Tibial nerve (tissue), 4 donors: ENCODE data around the gene APOE. TPM values are rescaled to one million over a fixed set of nuclear protein-coding genes. Genes with fewer than 3 reads are reported as not detected.
"Not testable (repeated sequence)": the region's sequence is repeated elsewhere in the genome, so short reads cannot be mapped to it uniquely, and the experiment has no call there.

Experiments
- DNase-seq, 2 donors: peaks; one replicate each; pipeline ENCODE4 v3.0.0-alpha.2; 2019; ENCODE audit warnings: low spot score in 2 of 2
- H3K27ac ChIP-seq, 4 donors: fragments of 200-600 bp; sonication (generic) in 3 of 4; one replicate each; pipeline ENCODE4 v1.5.1; 2017 to 2019; ENCODE audit warnings: mild to moderate bottlenecking in 1 of 4
- H3K27me3 ChIP-seq, 2 donors: fragments of 200-600 bp; sonication (generic) in 1 of 2; one replicate each; pipeline versions ENCODE4 v1.5.1 to v1.6.0; 2017 to 2019
- H3K36me3 ChIP-seq, 3 donors: fragments of 200-600 bp; sonication (generic); one replicate each; pipeline ENCODE4 v1.5.1; 2018 to 2019
- H3K4me1 ChIP-seq, 4 donors: fragments of 200-600 bp; sonication (generic) in 3 of 4; one replicate each; pipeline ENCODE4 v1.5.1; 2017 to 2019
- H3K4me3 ChIP-seq, 4 donors: fragments of 200-600 bp; sonication (generic) in 3 of 4; one replicate each; pipeline ENCODE4 v1.5.1; 2017 to 2019; ENCODE audit warnings: mild to moderate bottlenecking in 1 of 4, moderate library complexity in 1 of 4
- H3K9me3 ChIP-seq, 4 donors: fragments of 200-600 bp; sonication (generic) in 3 of 4; one replicate each; pipeline ENCODE4 v1.5.1; 2017 to 2019
- EP300 ChIP-seq, 2 donors: sonication (generic); formaldehyde crosslinking; IDR thresholded peaks; one replicate each; pipeline ENCODE4 v1.6.1; 2017; ENCODE audit warnings: antibody characterized with exemption in 2 of 2, mild to moderate bottlenecking in 1 of 2
- POLR2A ChIP-seq, 2 donors: fragments of 450-650 bp; IDR thresholded peaks; one replicate each; pipeline ENCODE4 v1.6.1; 2017; ENCODE audit warnings: antibody characterized with exemption in 2 of 2, mild to moderate bottlenecking in 2 of 2, moderate library complexity in 2 of 2
- WGBS, 2 donors: methylation state at CpG; one replicate each; pipeline ENCODE4 v1.1.5; 2018; 5-methylcytosine and 5-hydroxymethylcytosine counted together
- total RNA-seq, 4 donors: library from RNA; depleted of rRNA; stranded (reverse); fragments of >200 nt; gene quantifications; one replicate each; pipeline ENCODE4 v1.1.0, GENCODE V29; 2016
- TF ChIP-seq, protein P1 (sequence below), 5 experiments: fragments of 200-600 bp in 3 of 5; fragments of 450-650 bp in 2 of 5; sonication (generic) in 3 of 5; IDR thresholded peaks; one replicate each; pipeline ENCODE4 v1.5.1; 2016 to 2019; ENCODE audit warnings: antibody characterized with exemption in 5 of 5, mild to moderate bottlenecking in 3 of 5, moderate library complexity in 2 of 5

The APOE gene
- 100 to 1,000 TPM; 126 to 316 (median 163) TPM for total RNA-seq

DNA sequence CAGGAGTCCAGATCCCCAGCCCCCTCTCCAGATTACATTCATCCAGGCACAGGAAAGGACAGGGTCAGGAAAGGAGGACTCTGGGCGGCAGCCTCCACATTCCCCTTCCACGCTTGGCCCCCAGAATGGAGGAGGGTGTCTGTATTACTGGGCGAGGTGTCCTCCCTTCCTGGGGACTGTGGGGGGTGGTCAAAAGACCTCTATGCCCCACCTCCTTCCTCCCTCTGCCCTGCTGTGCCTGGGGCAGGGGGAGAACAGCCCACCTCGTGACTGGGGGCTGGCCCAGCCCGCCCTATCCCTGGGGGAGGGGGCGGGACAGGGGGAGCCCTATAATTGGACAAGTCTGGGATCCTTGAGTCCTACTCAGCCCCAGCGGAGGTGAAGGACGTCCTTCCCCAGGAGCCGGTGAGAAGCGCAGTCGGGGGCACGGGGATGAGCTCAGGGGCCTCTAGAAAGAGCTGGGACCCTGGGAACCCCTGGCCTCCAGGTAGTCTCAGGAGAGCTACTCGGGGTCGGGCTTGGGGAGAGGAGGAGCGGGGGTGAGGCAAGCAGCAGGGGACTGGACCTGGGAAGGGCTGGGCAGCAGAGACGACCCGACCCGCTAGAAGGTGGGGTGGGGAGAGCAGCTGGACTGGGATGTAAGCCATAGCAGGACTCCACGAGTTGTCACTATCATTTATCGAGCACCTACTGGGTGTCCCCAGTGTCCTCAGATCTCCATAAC is at the start of gene APOE:
APOE (plus strand) TSS at position 360 of the 724 bp plus-strand sequence. CDS start 829 bp downstream, outside the sequence.
- Histone ChIP-seq H3K27me3 (peaks cover 0 to 24% of the 10 kb centered on the region in 2 donors), H3K27ac (peak within 1 kb of the TSS in 1 of 4 donors; percentile 4), H3K36me3 (peaks cover 0 to 29% (median 7%) of the 10 kb centered on the region in 3 donors), H3K4me3 (peak within 1 kb of the TSS in 3 of 4 donors; percentile 18 to 29 (median 22)), H3K4me1 (peaks cover 0 to 33% (median 8%) of the 10 kb centered on the region in 4 donors), H3K9me3 (no peaks in the 10 kb centered on the region)
- WGBS, 2 donors: 2 to 3% methylated on average over 18 to 19 of the region's 20 CpGs
- TF ChIP-seq, protein P1, sequence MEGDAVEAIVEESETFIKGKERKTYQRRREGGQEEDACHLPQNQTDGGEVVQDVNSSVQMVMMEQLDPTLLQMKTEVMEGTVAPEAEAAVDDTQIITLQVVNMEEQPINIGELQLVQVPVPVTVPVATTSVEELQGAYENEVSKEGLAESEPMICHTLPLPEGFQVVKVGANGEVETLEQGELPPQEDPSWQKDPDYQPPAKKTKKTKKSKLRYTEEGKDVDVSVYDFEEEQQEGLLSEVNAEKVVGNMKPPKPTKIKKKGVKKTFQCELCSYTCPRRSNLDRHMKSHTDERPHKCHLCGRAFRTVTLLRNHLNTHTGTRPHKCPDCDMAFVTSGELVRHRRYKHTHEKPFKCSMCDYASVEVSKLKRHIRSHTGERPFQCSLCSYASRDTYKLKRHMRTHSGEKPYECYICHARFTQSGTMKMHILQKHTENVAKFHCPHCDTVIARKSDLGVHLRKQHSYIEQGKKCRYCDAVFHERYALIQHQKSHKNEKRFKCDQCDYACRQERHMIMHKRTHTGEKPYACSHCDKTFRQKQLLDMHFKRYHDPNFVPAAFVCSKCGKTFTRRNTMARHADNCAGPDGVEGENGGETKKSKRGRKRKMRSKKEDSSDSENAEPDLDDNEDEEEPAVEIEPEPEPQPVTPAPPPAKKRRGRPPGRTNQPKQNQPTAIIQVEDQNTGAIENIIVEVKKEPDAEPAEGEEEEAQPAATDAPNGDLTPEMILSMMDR (IDR thresholded peaks at IDR 0.05): no peak
- no peak for TF ChIP-seq EP300 (IDR thresholded peaks at IDR 0.05)
- TF ChIP-seq POLR2A (IDR thresholded peaks at IDR 0.05): no peak
- DNase-seq: no peak

- Histone ChIP-seq H3K36me3 (peaks cover 0 to 24% (median 0%) of the 10 kb centered on the region in 3 donors), H3K4me1 (peaks cover 0 to 52% (median 6%) of the 10 kb centered on the region in 4 donors), H3K27ac (peak overlapping the region in 3 of 4 donors; percentile 11 to 49 (median 16)), H3K9me3 (no peaks in the 10 kb centered on the region), H3K27me3 (no peaks in the 10 kb centered on the region), H3K4me3 (no peak overlapping the region)
- TF ChIP-seq, protein P1 (IDR thresholded peaks at IDR 0.05): no peak
- no peak for TF ChIP-seq POLR2A (IDR thresholded peaks at IDR 0.05)
- TF ChIP-seq EP300 (IDR thresholded peaks at IDR 0.05): no peak
- 41 to 53% methylated on average over 10 of the region's 10 CpGs for WGBS, 2 donors
- DNase-seq: no peak
Measured at GRCh38 chr19:44856421-44857083, 49.0 kb upstream of the APOE start.

DNA sequence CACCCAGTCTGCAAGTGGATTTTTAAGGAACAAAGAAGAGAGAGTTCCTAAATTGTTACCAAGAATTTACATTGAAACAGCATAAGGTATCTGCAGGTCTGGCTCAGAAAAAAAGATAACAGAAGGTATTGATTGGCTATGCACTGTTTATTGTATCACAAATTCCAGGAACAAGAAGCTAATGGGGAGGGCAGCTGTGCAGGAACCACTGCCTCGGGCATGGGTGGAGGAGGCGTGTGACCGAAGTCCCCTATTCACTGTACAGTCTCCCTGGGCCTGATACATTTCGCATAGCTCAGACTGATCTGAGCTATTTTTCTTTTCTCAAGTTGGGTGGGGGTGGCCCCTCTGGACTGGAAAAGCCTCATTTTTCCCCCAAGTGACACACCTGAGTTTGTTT is 47.8 kb upstream of the APOE start:
- no peak for TF ChIP-seq POLR2A (IDR thresholded peaks at IDR 0.05)
- TF ChIP-seq, protein P1 (IDR thresholded peaks at IDR 0.05): no peak
- Histone ChIP-seq H3K4me3 (no peak overlapping the region), H3K36me3 (peaks cover 0 to 20% (median 0%) of the 10 kb centered on the region in 3 donors), H3K27ac (no peak overlapping the region), H3K27me3 (no peaks in the 10 kb centered on the region), H3K4me1 (peaks cover 0 to 42% (median 6%) of the 10 kb centered on the region in 4 donors), H3K9me3 (no peaks in the 10 kb centered on the region)
- 77 to 80% methylated on average over 4 of the region's 4 CpGs for WGBS, 2 donors
- DNase-seq: no peak

DNA sequence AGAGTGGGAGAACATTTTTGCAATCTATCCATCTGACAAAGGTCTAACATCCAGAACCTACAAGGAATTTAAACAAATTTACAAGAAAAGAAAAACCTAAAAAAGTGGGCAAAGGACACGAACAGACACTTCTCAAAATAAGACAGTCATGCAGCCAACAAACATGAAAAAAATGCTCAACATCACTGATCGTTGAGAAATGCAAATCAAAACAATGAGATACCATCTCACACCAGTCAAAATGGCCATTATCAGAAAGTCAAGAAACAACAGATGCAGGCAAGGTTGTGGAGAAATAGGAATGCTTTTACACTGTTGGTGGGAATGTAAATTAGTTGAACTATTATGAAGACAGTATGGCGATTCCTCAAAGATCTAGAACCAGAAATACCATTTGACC is 44.0 kb upstream of the APOE start:
- H3K27ac ChIP-seq, DNase-seq, H3K4me3 ChIP-seq, H3K9me3 ChIP-seq, H3K27me3 ChIP-seq: not testable (repeated sequence)
- H3K4me1 ChIP-seq: peaks cover 0 to 41% (median 2%) of the 10 kb centered on the region in 4 donors
- 80 to 81% methylated on average over 3 of the region's 3 CpGs for WGBS, 2 donors
- H3K36me3 ChIP-seq: peaks cover 0 to 27% (median 0%) of the 10 kb centered on the region in 3 donors

- Histone ChIP-seq H3K4me3 (no peak overlapping the region), H3K36me3 (peaks cover 0 to 48% (median 0%) of the 10 kb centered on the region in 3 donors), H3K27me3 (no peaks in the 10 kb centered on the region), H3K9me3 (no peaks in the 10 kb centered on the region), H3K27ac (no peak overlapping the region), H3K4me1 (peaks cover 0 to 34% (median 0%) of the 10 kb centered on the region in 4 donors)
- DNase-seq: no peak
- 78 to 88% methylated on average over 2 of the region's 2 CpGs for WGBS, 2 donors
- no peak for TF ChIP-seq EP300 (IDR thresholded peaks at IDR 0.05)
- TF ChIP-seq, protein P1 (IDR thresholded peaks at IDR 0.05): no peak
- TF ChIP-seq POLR2A (IDR thresholded peaks at IDR 0.05): no peak
Measured at GRCh38 chr19:44863990-44864389, 41.6 kb upstream of the APOE start.
